GM23338 (cell line): ENCODE measurements around the gene HHATL.

ENCODE experiments used
- CTCF ChIP-seq, 2 experiments: fragments of 200-600 bp in 1 of 2; sonication (generic) in 1 of 2; conservative IDR thresholded peaks; 2 replicates each; pipeline versions ENCODE4 v1.5.1 to v1.6.1; 2016 to 2017; ENCODE audit warnings: antibody characterized with exemption in 2 of 2, low read depth in 2 of 2, mild to moderate bottlenecking in 2 of 2, moderate library complexity in 1 of 2
- EZH2 ChIP-seq: fragments of 200-600 bp; sonication (generic); IDR thresholded peaks from one replicate; pipeline ENCODE4 v1.8.0; 2017; ENCODE audit warnings: antibody characterized with exemption, mild to moderate bottlenecking, low read depth; ENCODE audit not compliant: unreplicated experiment
- EZH2phosphoT487 ChIP-seq: fragments of 200-600 bp; sonication (generic); IDR thresholded peaks from one replicate; pipeline ENCODE4 v1.8.1; 2018; ENCODE audit warnings: antibody characterized with exemption; ENCODE audit not compliant: unreplicated experiment
- POLR2AphosphoS5 ChIP-seq: IDR thresholded peaks from 2 replicates; pipeline ENCODE4 v1.6.1; 2016; ENCODE audit warnings: antibody characterized with exemption, low read depth
- REST ChIP-seq: IDR thresholded peaks from one replicate; pipeline ENCODE4 v1.6.1; 2018; ENCODE audit warnings: antibody characterized with exemption; ENCODE audit not compliant: unreplicated experiment
- ZNF114 ChIP-seq: fragments of 250-450 bp; sonication (Bioruptor Pico); IDR thresholded peaks from 2 replicates; pipeline ENCODE4 v1.5.0; 2020; ENCODE audit warnings: mild to moderate bottlenecking, moderate library complexity

- TF ChIP-seq EZH2 (no peak), CTCF (conservative IDR thresholded peaks at IDR 0.05; ENCODE audit: low read depth in 2 of 2) (no peak), EZH2phosphoT487 (no peak), POLR2AphosphoS5 (no peak), ZNF114 (CRISPR knock-in tag) (no peak), REST (no peak)
Observed at GRCh38 chr3:42696356-42697288, 6.0 kb downstream of the HHATL start.
